Thoracic aorta (tissue), 2 donors: ENCODE measurements around the gene BLM. TPM values are rescaled to one million over a fixed set of nuclear protein-coding genes. Genes with fewer than 3 reads are reported as not detected.

Experiments
- ATAC-seq: fragments of 150-250 bp; one replicate; pipeline ENCODE4 v1.8.0; 2017; ENCODE audit warnings: low read depth; ENCODE audit not compliant: insufficient number of reproducible peaks, low FRiP score
- DNase-seq: peaks from one replicate; pipeline ENCODE4 v3.0.0-alpha.2; 2020; ENCODE audit warnings: low spot score
- H3K27ac ChIP-seq, 2 donors: fragments of 200-600 bp; sonication (generic); 1 replicate in 1 of 2; 2 replicates in 1 of 2; pipeline ENCODE4 v1.5.1; 2016; ENCODE audit warnings: mild to moderate bottlenecking in 2 of 2, moderate library complexity in 2 of 2
- H3K27me3 ChIP-seq: fragments of 200-600 bp; sonication (generic); replicated peaks from 2 replicates; pipeline ENCODE4 v1.6.0; 2016; ENCODE audit warnings: mild to moderate bottlenecking; ENCODE audit not compliant: insufficient read depth
- H3K36me3 ChIP-seq: fragments of 200-600 bp; sonication (generic); one replicate; pipeline ENCODE4 v1.5.1; 2016
- H3K4me1 ChIP-seq, 2 donors: fragments of 200-600 bp; sonication (generic); 1 replicate in 1 of 2; 2 replicates in 1 of 2; pipeline versions ENCODE4 v1.5.1 to v1.6.0; 2016; ENCODE audit warnings: low read depth in 2 of 2, mild to moderate bottlenecking in 1 of 2; ENCODE audit not compliant: control insufficient read depth in 1 of 2
- H3K4me3 ChIP-seq: fragments of 200-600 bp; sonication (generic); 2 replicates; pipeline ENCODE4 v1.5.1; 2016; ENCODE audit warnings: mild to moderate bottlenecking
- H3K9me3 ChIP-seq: fragments of 200-600 bp; sonication (generic); 2 replicates; pipeline ENCODE4 v1.5.1; 2016
- CTCF ChIP-seq: fragments of 200-600 bp; sonication (generic); IDR thresholded peaks from one replicate; pipeline ENCODE4 v1.5.1; 2019; ENCODE audit warnings: antibody characterized with exemption
- total RNA-seq, 2 donors: library from RNA; depleted of rRNA; stranded (reverse); fragments of >200 nt; gene quantifications; one replicate each; pipeline versions ENCODE4 v1.1.0 to v1.2.3, GENCODE V29; 2016

BLM gene
- total RNA-seq, 2 donors from 2014 or later = 0.49 to 0.81 TPM

DNA sequence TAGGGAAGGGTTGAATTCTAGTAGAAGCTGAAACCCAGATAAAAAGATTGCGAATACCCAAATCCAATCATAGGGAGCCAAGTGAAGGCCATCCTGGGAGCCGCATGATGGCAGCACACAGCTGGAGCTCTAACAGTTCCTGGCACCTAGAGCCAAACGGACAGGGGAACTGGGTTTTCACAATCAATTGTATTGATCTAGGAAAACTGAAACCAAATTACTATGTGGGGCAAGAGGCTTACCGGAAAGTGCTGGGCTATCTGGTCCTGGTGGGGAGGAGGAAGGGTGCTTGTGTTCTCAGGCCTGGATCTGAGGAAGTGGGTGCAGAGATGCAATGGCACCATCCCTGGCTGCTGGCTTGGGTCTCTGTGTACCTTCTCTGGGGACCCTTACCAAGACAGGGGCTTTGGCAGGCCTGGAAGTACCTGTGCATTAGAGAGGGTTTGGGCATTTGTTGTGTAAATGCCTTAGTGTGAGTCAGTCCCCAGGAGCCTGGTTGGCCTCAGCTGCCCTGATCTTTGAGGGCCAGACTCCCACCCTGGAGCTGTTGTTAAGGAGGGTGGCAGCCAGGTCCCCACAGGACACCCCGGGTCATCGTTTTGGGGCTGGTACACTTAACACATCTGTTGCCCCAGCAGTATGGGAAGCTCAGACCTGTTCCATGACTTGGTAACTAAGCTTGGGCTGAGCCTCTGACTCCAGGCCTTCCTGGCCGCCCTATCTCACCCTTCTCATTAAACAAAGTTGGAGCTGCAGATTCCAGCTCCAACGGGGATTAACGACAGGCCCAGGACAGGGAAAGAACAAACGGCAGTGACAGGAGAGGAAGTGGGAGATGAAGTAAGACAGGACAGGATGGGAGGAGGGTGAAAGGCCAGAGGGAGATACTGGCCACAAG, 142.3 kb downstream of the BLM start:
- no peak overlapping the region for H3K27ac ChIP-seq
- no peaks in the 10 kb centered on the region for H3K27me3 ChIP-seq
- ATAC-seq (no peak), DNase-seq (no peak)
- no peaks in the 10 kb centered on the region for H3K9me3 ChIP-seq
- no peaks in the 10 kb centered on the region for H3K4me1 ChIP-seq
- H3K4me3 ChIP-seq = no peak overlapping the region
- no peaks in the 10 kb centered on the region for H3K36me3 ChIP-seq
- no peak for TF ChIP-seq CTCF

DNA sequence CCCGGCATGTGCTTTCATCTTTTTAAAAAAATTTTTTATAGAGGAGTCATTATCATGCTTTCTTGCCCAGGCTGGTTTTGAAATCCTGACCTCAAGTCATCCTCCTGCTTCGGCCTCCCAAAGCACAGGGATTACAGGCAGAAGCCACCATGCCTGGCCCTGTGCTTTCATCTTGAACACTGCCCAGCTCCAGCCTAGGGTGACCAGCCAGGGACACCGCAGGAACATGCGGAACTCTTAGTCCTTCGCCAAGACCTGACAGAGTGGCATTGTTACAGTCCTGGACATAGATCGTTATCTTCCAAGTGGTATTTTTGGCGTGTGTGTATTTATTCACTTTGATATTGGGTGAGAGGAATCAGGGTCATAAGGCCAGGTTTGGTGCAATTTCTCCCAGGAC, 143.3 kb downstream of the BLM start:
- H3K9me3 ChIP-seq = no peaks in the 10 kb centered on the region
- no peak overlapping the region for H3K27ac ChIP-seq
- H3K27me3 ChIP-seq = no peaks in the 10 kb centered on the region
- no peak for TF ChIP-seq CTCF
- H3K4me1 ChIP-seq = no peaks in the 10 kb centered on the region
- H3K36me3 ChIP-seq = no peaks in the 10 kb centered on the region
- DNase-seq (no peak), ATAC-seq (no peak)
- no peak overlapping the region for H3K4me3 ChIP-seq

DNA sequence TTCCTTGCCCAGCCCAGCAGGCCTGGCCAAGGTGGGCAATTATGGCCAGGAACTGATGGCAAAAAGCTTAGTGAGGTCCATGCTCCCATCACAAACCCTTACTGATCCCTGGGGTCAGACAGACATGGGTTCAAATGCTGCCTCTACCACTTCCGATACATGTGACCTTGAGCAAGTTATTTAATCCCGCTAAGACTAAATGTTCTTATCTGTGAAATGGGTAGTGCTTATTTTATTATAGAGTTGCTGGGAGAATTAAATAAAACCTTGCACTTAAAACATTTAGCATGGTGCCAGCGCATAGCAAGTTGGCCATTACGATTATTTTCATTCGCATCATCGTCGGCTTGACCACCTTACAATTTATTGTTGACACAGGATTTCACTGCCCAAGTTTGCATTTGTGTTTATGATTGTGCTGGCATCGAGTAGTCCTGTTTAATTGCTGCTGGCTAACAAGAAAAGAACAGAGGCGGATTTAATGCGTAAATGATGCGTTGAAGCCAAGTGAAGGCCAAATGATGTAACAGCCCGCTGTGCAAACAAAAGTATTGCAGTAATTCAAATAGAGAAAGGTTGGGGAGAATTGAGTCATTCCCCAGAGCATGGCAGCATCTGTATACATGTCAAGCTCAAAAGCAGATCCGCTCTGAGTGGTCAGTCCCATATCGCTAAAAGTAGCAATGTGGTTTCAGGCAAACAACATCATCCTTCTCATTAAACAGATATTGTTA, 144.0 kb downstream of the BLM start:
- Histone ChIP-seq H3K9me3 (no peaks in the 10 kb centered on the region), H3K27ac (no peak overlapping the region), H3K4me3 (no peak overlapping the region), H3K27me3 (no peaks in the 10 kb centered on the region), H3K36me3 (no peaks in the 10 kb centered on the region), H3K4me1 (no peaks in the 10 kb centered on the region)
- no peak for TF ChIP-seq CTCF
- DNase-seq (no peak), ATAC-seq (no peak)

- no peak overlapping the region for H3K27ac ChIP-seq
- H3K4me1 ChIP-seq = no peaks in the 10 kb centered on the region
- no peaks in the 10 kb centered on the region for H3K9me3 ChIP-seq
- no peak for ATAC-seq
- TF ChIP-seq CTCF = no peak
- H3K4me3 ChIP-seq = no peak overlapping the region
- no peak for DNase-seq
- H3K36me3 ChIP-seq = no peaks in the 10 kb centered on the region
- H3K27me3 ChIP-seq = no peaks in the 10 kb centered on the region
Measured at GRCh38 chr15:90862487-90862886, 145.3 kb downstream of the BLM start.
